Esophagus muscularis mucosa (tissue), 3 donors: Measurements from ENCODE around the gene PATE1.

ENCODE experiments used
- CTCF ChIP-seq, 3 experiments: fragments of 200-600 bp in 2 of 3; fragments of 450-650 bp in 1 of 3; sonication (generic) in 2 of 3; IDR thresholded peaks; one replicate each; pipeline ENCODE4 v1.5.1; 2017 to 2019; ENCODE audit warnings: antibody characterized with exemption in 3 of 3, mild to moderate bottlenecking in 2 of 3, moderate library complexity in 1 of 3
- POLR2A ChIP-seq: fragments of 450-650 bp; IDR thresholded peaks from one replicate; pipeline ENCODE4 v1.6.1; 2017; ENCODE audit warnings: antibody characterized with exemption, moderate library complexity, mild to moderate bottlenecking, low read depth

- TF ChIP-seq CTCF (IDR thresholded peaks at IDR 0.05), result no peak
- TF ChIP-seq POLR2A, result no peak
Observed at GRCh38 chr11:125763483-125763882, 17.4 kb downstream of the PATE1 start.
